Gastrocnemius medialis (tissue), 4 donors: ENCODE data around the gene TMF1.

Experiments used
- POLR2A ChIP-seq, 2 donors: fragments of 450-650 bp; IDR thresholded peaks; one replicate each; pipeline ENCODE4 v1.6.1; 2017; ENCODE audit warnings: antibody characterized with exemption in 2 of 2, mild to moderate bottlenecking in 2 of 2, moderate library complexity in 2 of 2
- TF ChIP-seq, protein P1 (sequence below), 5 experiments: fragments of 450-650 bp in 3 of 5; fragments of 200-600 bp in 2 of 5; sonication (generic) in 2 of 5; IDR thresholded peaks in 4 of 5; conservative IDR thresholded peaks in 1 of 5; 1 replicate in 4 of 5; 2 replicates in 1 of 5; pipeline ENCODE4 v1.5.1; 2016 to 2019; ENCODE audit warnings: antibody characterized with exemption in 5 of 5, mild to moderate bottlenecking in 3 of 5, moderate library complexity in 3 of 5

- TF ChIP-seq, protein P1, sequence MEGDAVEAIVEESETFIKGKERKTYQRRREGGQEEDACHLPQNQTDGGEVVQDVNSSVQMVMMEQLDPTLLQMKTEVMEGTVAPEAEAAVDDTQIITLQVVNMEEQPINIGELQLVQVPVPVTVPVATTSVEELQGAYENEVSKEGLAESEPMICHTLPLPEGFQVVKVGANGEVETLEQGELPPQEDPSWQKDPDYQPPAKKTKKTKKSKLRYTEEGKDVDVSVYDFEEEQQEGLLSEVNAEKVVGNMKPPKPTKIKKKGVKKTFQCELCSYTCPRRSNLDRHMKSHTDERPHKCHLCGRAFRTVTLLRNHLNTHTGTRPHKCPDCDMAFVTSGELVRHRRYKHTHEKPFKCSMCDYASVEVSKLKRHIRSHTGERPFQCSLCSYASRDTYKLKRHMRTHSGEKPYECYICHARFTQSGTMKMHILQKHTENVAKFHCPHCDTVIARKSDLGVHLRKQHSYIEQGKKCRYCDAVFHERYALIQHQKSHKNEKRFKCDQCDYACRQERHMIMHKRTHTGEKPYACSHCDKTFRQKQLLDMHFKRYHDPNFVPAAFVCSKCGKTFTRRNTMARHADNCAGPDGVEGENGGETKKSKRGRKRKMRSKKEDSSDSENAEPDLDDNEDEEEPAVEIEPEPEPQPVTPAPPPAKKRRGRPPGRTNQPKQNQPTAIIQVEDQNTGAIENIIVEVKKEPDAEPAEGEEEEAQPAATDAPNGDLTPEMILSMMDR (IDR thresholded peaks at IDR 0.05 in 4 of 5, conservative IDR thresholded peaks at IDR 0.05 in 1 of 5): no peak
- no peak for TF ChIP-seq POLR2A (IDR thresholded peaks at IDR 0.05)
Measured at GRCh38 chr3:69079269-69080159, 27.4 kb upstream of the TMF1 start.
